ENCODE data around the gene EIF3K.

Gene EIF3K

GRCh38 chr19:38676023-38676877, 57.3 kb downstream of the EIF3K start:
- H3K9me3 ChIP-seq (ENCODE audit: control insufficient read depth, low read length): no peaks in the 10 kb centered on the region
- H3K4me1 ChIP-seq (ENCODE audit: control insufficient read depth, insufficient read depth, low read length): peaks cover 5% of the 10 kb centered on the region
- no peaks in the 10 kb centered on the region for H3K27me3 ChIP-seq (ENCODE audit: control insufficient read depth, insufficient read depth, low read length, poor library complexity, severe bottlenecking)
- H3K36me3 ChIP-seq (ENCODE audit: control insufficient read depth, insufficient read depth, low read length): no peaks in the 10 kb centered on the region
- no peak overlapping the region for H3K4me3 ChIP-seq (ENCODE audit: insufficient read depth, low read depth, low read length)
- no peak overlapping the region for H3K27ac ChIP-seq (ENCODE audit: insufficient read depth, low read depth, low read length, poor library complexity, severe bottlenecking)
- WGBS, 2 experiments: 89 to 91% methylated on average over 13 of the region's 13 CpGs

- no peak overlapping the region for H3K27ac ChIP-seq (ENCODE audit: insufficient read depth, low read depth, low read length, poor library complexity, severe bottlenecking)
- H3K4me1 ChIP-seq (ENCODE audit: control insufficient read depth, insufficient read depth, low read length): peaks cover 5% of the 10 kb centered on the region
- no peak overlapping the region for H3K4me3 ChIP-seq (ENCODE audit: insufficient read depth, low read depth, low read length)
- no peaks in the 10 kb centered on the region for H3K36me3 ChIP-seq (ENCODE audit: control insufficient read depth, insufficient read depth, low read length)
- no peaks in the 10 kb centered on the region for H3K9me3 ChIP-seq (ENCODE audit: control insufficient read depth, low read length)
- 93 to 97% methylated on average over 11 of the region's 11 CpGs for WGBS, 2 experiments
- no peaks in the 10 kb centered on the region for H3K27me3 ChIP-seq (ENCODE audit: control insufficient read depth, insufficient read depth, low read length, poor library complexity, severe bottlenecking)
Observed at GRCh38 chr19:38676878-38677646, 58.1 kb downstream of the EIF3K start.

- 92 to 93% methylated on average over 15 of the region's 15 CpGs for WGBS, 2 experiments
- Histone ChIP-seq H3K27me3 (ENCODE audit: control insufficient read depth, insufficient read depth, low read length, poor library complexity, severe bottlenecking) (no peaks in the 10 kb centered on the region), H3K4me3 (ENCODE audit: insufficient read depth, low read depth, low read length) (no peak overlapping the region), H3K36me3 (ENCODE audit: control insufficient read depth, insufficient read depth, low read length) (no peaks in the 10 kb centered on the region), H3K27ac (ENCODE audit: insufficient read depth, low read depth, low read length, poor library complexity, severe bottlenecking) (no peak overlapping the region), H3K9me3 (ENCODE audit: control insufficient read depth, low read length) (no peaks in the 10 kb centered on the region), H3K4me1 (ENCODE audit: control insufficient read depth, insufficient read depth, low read length) (peaks cover 12% of the 10 kb centered on the region)
Observed at GRCh38 chr19:38678217-38678890, 59.4 kb downstream of the EIF3K start.

DNA sequence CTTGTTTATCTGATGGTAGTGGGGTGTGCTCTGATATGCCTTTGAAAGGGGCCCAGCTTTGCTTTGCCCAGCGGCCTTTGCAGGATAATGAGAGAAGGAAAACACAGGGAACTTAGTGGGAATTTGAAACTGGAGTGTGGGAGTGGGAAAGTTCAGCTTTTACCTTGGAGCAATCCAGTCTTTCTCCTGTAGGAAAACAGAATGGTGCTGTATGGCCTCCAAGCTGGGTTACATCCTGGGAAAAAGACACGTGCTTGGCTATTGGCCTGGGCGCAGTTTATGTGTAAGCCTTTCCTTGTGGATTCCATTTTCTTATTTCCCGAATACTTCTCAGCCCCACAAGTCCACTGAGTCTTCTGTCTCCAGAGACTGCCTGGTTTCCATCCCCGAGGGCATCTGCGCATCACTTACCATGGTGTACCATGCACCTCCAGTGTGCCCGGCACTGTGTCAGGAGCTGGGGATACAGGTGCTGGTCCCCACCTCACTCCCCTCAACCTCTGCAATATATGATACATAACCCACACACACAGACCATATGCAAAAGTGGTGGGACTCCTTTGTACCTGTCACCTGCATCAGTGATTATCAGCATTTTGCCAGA, 60.0 kb downstream of the EIF3K start:
- Histone ChIP-seq H3K9me3 (ENCODE audit: control insufficient read depth, low read length) (no peaks in the 10 kb centered on the region), H3K4me3 (ENCODE audit: insufficient read depth, low read depth, low read length) (no peak overlapping the region), H3K4me1 (ENCODE audit: control insufficient read depth, insufficient read depth, low read length) (peaks cover 18% of the 10 kb centered on the region), H3K36me3 (ENCODE audit: control insufficient read depth, insufficient read depth, low read length) (no peaks in the 10 kb centered on the region), H3K27ac (ENCODE audit: insufficient read depth, low read depth, low read length, poor library complexity, severe bottlenecking) (no peak overlapping the region), H3K27me3 (ENCODE audit: control insufficient read depth, insufficient read depth, low read length, poor library complexity, severe bottlenecking) (no peaks in the 10 kb centered on the region)
- whole genome bisulfite sequencing, 2 experiments: 91 to 93% methylated on average over 7 of the region's 7 CpGs

DNA sequence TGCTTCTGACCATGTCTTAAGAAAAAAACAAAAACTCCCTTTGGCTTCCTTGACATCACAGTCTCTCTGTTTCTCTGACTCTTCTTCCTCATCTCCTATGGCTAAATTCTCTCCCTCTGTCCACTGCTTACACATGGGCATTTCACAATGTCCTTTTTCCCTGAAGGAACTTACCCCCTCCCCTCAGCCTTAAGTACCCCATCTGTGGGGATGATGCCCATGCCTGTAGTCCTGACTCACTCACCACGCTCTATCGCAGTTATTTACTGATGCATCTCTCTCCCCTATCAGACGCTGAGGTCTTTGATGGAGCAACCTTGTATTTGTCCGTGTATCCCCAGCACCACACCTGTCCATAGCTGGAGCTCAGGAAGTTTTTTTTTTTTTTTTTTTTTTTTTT, 60.9 kb downstream of the EIF3K start:
- no peak overlapping the region for H3K4me3 ChIP-seq (ENCODE audit: insufficient read depth, low read depth, low read length)
- H3K27ac ChIP-seq (ENCODE audit: insufficient read depth, low read depth, low read length, poor library complexity, severe bottlenecking): no peak overlapping the region
- 93 to 96% methylated on average over 4 of the region's 4 CpGs for WGBS, 2 experiments
- no peaks in the 10 kb centered on the region for H3K27me3 ChIP-seq (ENCODE audit: control insufficient read depth, insufficient read depth, low read length, poor library complexity, severe bottlenecking)
- no peaks in the 10 kb centered on the region for H3K36me3 ChIP-seq (ENCODE audit: control insufficient read depth, insufficient read depth, low read length)
- no peaks in the 10 kb centered on the region for H3K9me3 ChIP-seq (ENCODE audit: control insufficient read depth, low read length)
- H3K4me1 ChIP-seq (ENCODE audit: control insufficient read depth, insufficient read depth, low read length): peaks cover 27% of the 10 kb centered on the region

DNA sequence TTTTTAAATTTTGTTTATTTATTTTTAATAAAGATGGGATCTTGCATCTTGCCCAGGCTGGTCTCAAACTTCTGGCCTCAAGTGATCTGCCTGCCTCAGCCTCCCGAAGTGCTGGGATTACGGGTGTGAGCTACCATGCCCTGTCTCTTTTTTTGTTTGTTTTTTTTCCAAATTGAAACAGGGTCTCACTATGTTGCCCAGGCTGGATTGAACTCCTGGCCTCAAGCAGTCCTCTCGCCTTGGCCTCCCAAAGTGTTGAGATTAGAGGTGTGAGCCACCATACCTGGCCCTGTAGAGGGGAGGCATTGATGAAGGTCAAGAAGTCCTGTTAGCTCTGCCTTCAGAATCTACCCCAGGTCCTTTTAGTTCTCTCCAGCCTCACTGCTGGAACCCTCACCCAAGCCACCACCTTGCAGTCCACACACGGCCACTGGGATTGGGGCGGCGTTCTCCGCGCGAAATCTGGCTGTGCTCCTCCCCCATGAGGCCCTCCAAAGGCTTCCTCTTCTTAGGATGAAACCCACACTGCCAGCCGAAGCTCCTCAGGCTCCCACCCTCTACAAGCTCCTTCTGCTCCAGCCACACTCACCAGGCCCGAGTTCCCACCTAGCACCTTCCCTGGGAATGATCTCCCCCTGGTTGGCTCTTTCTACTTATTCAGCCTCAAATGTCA, 63.3 kb downstream of the EIF3K start:
- Histone ChIP-seq H3K27me3 (ENCODE audit: control insufficient read depth, insufficient read depth, low read length, poor library complexity, severe bottlenecking) (no peaks in the 10 kb centered on the region), H3K27ac (ENCODE audit: insufficient read depth, low read depth, low read length, poor library complexity, severe bottlenecking) (no peak overlapping the region), H3K4me1 (ENCODE audit: control insufficient read depth, insufficient read depth, low read length) (peaks cover 35% of the 10 kb centered on the region), H3K9me3 (ENCODE audit: control insufficient read depth, low read length) (no peaks in the 10 kb centered on the region), H3K4me3 (ENCODE audit: insufficient read depth, low read depth, low read length) (no peak overlapping the region), H3K36me3 (ENCODE audit: control insufficient read depth, insufficient read depth, low read length) (no peaks in the 10 kb centered on the region)
- WGBS, 2 experiments: 93% methylated on average over 11 of the region's 11 CpGs

DNA sequence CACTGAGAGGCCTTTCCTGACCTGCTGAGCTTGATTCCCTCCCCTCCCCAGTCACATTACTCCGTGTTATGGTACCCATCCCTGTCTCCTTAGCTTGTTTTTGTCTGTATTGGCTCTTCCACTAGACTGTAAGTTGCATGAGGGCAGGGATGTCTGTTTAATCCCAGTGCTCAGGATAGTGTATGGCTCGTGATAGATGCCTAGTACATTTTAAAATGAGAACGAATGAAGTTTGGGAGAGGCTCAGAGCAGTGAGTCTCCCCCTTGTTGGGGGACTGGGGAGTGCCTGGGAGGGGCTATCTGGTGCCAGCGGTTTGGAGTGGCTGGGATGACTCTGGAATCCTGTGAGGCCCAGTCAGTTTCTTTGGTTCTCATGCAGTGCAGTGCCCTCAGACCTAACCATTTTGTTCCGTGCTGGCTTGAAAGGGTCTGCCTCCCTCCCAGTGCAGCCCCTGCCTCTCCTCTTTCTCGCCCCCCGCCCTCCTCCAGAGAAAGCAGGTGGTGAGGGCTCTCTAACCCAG, 63.9 kb downstream of the EIF3K start:
- peak overlapping the region; percentile 61 for H3K27ac ChIP-seq (ENCODE audit: insufficient read depth, low read depth, low read length, poor library complexity, severe bottlenecking)

DNA sequence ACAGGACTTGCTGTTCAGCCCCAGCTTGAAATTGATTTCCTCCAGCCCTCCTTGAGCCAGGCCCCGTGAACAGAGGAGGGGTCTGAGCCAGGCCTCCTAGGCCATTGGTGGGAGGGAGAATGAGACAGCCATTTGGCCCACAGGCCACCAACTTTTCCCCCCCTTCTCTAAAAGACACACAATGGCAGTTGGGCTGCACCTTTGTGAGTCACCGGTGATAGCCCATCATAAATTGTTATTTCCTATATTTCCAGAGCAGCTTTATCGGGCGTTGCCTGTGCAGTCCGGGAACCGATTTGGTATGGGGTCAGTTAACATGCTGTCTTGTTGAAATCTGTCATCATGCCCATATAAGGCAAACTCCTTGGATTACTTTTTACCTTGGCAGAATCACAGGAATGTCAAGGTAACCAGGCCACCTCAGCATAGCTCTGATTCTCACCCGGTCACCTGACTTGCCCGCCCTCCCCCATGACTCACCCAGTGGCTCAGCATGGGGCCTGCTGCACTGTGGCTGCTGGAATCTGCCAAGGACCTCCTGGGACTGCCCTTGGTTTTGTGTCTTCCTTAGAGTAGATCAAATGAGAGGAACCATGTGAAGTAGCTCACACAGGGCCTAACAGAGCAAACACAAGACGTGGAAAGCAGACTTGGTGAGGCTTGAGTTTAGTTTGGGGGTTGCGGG, 64.5 kb downstream of the EIF3K start:
- WGBS, 2 experiments: 45 to 54% methylated on average over 10 of the region's 10 CpGs
- no peaks in the 10 kb centered on the region for H3K9me3 ChIP-seq (ENCODE audit: control insufficient read depth, low read length)
- H3K4me3 ChIP-seq (ENCODE audit: insufficient read depth, low read depth, low read length): no peak overlapping the region
- peak overlapping the region; percentile 61 for H3K27ac ChIP-seq (ENCODE audit: insufficient read depth, low read depth, low read length, poor library complexity, severe bottlenecking)
- H3K4me1 ChIP-seq (ENCODE audit: control insufficient read depth, insufficient read depth, low read length): peaks cover 35% of the 10 kb centered on the region
- H3K27me3 ChIP-seq (ENCODE audit: control insufficient read depth, insufficient read depth, low read length, poor library complexity, severe bottlenecking): no peaks in the 10 kb centered on the region
- no peaks in the 10 kb centered on the region for H3K36me3 ChIP-seq (ENCODE audit: control insufficient read depth, insufficient read depth, low read length)

More for the DNA sequence above, 63.9 kb downstream of the EIF3K start:
- Histone ChIP-seq H3K27me3 (ENCODE audit: control insufficient read depth, insufficient read depth, low read length, poor library complexity, severe bottlenecking) (no peaks in the 10 kb centered on the region), H3K9me3 (ENCODE audit: control insufficient read depth, low read length) (no peaks in the 10 kb centered on the region), H3K4me3 (ENCODE audit: insufficient read depth, low read depth, low read length) (no peak overlapping the region), H3K4me1 (ENCODE audit: control insufficient read depth, insufficient read depth, low read length) (peaks cover 35% of the 10 kb centered on the region), H3K36me3 (ENCODE audit: control insufficient read depth, insufficient read depth, low read length) (no peaks in the 10 kb centered on the region)
- 60 to 66% methylated on average over 7 of the region's 7 CpGs for WGBS, 2 experiments

Measured in ectodermal cell (in vitro differentiated cells).